ENCODE data around the gene DLGAP1. TPM values are rescaled to one million over a fixed set of nuclear protein-coding genes. Genes with fewer than 3 reads are reported as not detected.

Gene DLGAP1
- total and polyA plus RNA-seq, 2 of the 8 experiments (the other 6 are each of a cell fraction or from before 2014, with no cell fraction given): 11.8 to 16.9 TPM

GRCh38 chr18:4007846-4008245, 447.3 kb downstream of the DLGAP1 start:
- ChIA-PET POLR2A (ENCODE audit: partially characterized antibody) (no interaction called here), CTCF (ENCODE audit: partially characterized antibody) (interaction anchor here (0.9 kb wide), 1 partner anchor 13 kb away, joined by 3 read pairs; no protein-coding TSS in a partner anchor)
- Histone ChIP-seq H2BK5ac (ENCODE audit: low read depth, low read length) (no peak overlapping the region), H3K4ac (replicated peaks; ENCODE audit: insufficient read length, low read depth, low read length) (no peak overlapping the region), H4K91ac (replicated peaks; ENCODE audit: insufficient read length, low read length) (no peak overlapping the region), H3K14ac (ENCODE audit: insufficient read length) (no peak overlapping the region), H2BK20ac (ENCODE audit: low read length) (no peak overlapping the region), H2BK12ac (ENCODE audit: low read depth, low read length) (no peak overlapping the region), H3K9me3 (ENCODE audit: insufficient read depth in 2 of 2, low read depth in 1 of 2, low read length in 1 of 2) (no peaks in the 10 kb centered on the region), H3K56ac (replicated peaks; ENCODE audit: insufficient read length, low read depth, low read length) (no peak overlapping the region), H3K18ac (ENCODE audit: extremely low read depth, low read length) (no peak overlapping the region), H3K9ac (replicated peaks in 1 of 4; ENCODE audit: extremely low read depth in 1 of 4, low read depth in 3 of 4, low read length in 3 of 4) (no peak overlapping the region), H3K79me1 (ENCODE audit: low read depth, low read length) (no peaks in the 10 kb centered on the region), H2BK15ac (ENCODE audit: low read length) (no peak overlapping the region), H3K4me3 (ENCODE audit: extremely low read depth in 1 of 4, insufficient read depth in 2 of 4, low read depth in 3 of 4, low read length in 4 of 4) (no peak overlapping the region), H3K23me2 (ENCODE audit: low read depth, low read length) (peaks cover 3% of the 10 kb centered on the region; the same call in 1 of the 2 replicates), H3K27me3 (replicated peaks in 1 of 4; ENCODE audit: control insufficient read depth in 3 of 4, extremely low read depth in 1 of 4, insufficient read depth in 3 of 4, low read length in 3 of 4) (no peaks in the 10 kb centered on the region), H3K4me2 (ENCODE audit: insufficient read depth in 1 of 2, low read depth in 2 of 2, low read length in 2 of 2) (no peak overlapping the region), H2AFZ (ENCODE audit: low read length) (no peak overlapping the region), H3K4me1 (replicated peaks in 1 of 4; ENCODE audit: control insufficient read depth in 3 of 4, insufficient read depth in 4 of 4, low read length in 3 of 4) (peaks cover 0 to 10% (median 2%) of the 10 kb centered on the region in 4 experiments; a peak in 2 of 7 replicates), H4K20me1 (replicated peaks in 1 of 2; ENCODE audit: control insufficient read depth in 1 of 2, insufficient read depth in 2 of 2, low read length in 2 of 2) (peaks cover 0 to 1% of the 10 kb centered on the region in 2 experiments), H2AK5ac (ENCODE audit: low read depth, low read length) (no peak overlapping the region), H4K8ac (ENCODE audit: extremely low read depth, insufficient read depth, low read length) (no peak overlapping the region), H3K36me3 (ENCODE audit: control insufficient read depth in 2 of 4, insufficient read depth in 4 of 4, low read length in 3 of 4) (no peaks in the 10 kb centered on the region), H3K27ac (ENCODE audit: low read depth, low read length) (no peak overlapping the region), H3K23ac (ENCODE audit: insufficient read length) (no peak overlapping the region), H2BK120ac (replicated peaks; ENCODE audit: low read depth, low read length) (no peak overlapping the region), H4K5ac (ENCODE audit: insufficient read length, low read depth, low read length) (no peak overlapping the region), H3K79me2 (ENCODE audit: control insufficient read depth in 1 of 2, insufficient read depth in 2 of 2, low read length in 2 of 2) (no peaks in the 10 kb centered on the region)
- DNase-seq (ENCODE audit: low read depth in 1 of 2, low spot score in 2 of 2): no peak
- no peak for FAIRE-seq
- no peak for TF ChIP-seq RFX5 (IDR thresholded peaks at IDR 0.05; ENCODE audit: borderline replicate concordance, low read depth, low read length)
- no peak for TF ChIP-seq SRF (IDR thresholded peaks at IDR 0.05; ENCODE audit: low read depth, low read length)
- no peak for TF ChIP-seq PHF8 (conservative IDR thresholded peaks at IDR 0.05; ENCODE audit: low read depth, low read length)
- no peak for TF ChIP-seq CTBP2 (IDR thresholded peaks at IDR 0.05; ENCODE audit: borderline replicate concordance, insufficient read depth, insufficient read length, low read length)
- no peak for TF ChIP-seq NRF1 (IDR thresholded peaks at IDR 0.05; ENCODE audit: low read depth, low read length)
- no peak for TF ChIP-seq TAF7 (optimal IDR thresholded peaks at IDR 0.05; ENCODE audit: borderline replicate concordance, low read depth, low read length)
- no peak for TF ChIP-seq RNF2 (IDR thresholded peaks at IDR 0.05; ENCODE audit: borderline replicate concordance, low read depth, low read length, missing control alignments, poor library complexity, severe bottlenecking)
- no peak for TF ChIP-seq TCF12 (IDR thresholded peaks at IDR 0.05; ENCODE audit: low read depth, low read length)
- TF ChIP-seq SIRT6 (IDR thresholded peaks at IDR 0.05; ENCODE audit: low read length): no peak
- TF ChIP-seq CBX5 (IDR thresholded peaks at IDR 0.05; ENCODE audit: low read depth, low read length): no peak
- TF ChIP-seq ATF2 (IDR thresholded peaks at IDR 0.05; ENCODE audit: low read length): no peak
- no peak for TF ChIP-seq CBX8 (IDR thresholded peaks at IDR 0.05; ENCODE audit: borderline replicate concordance, low read depth, low read length)
- TF ChIP-seq KDM1A (IDR thresholded peaks at IDR 0.05; ENCODE audit: borderline replicate concordance, low read length): no peak
- TF ChIP-seq SIX5 (IDR thresholded peaks at IDR 0.05; ENCODE audit: low read depth, low read length): no peak
